Natural killer cell treated with Interleukin-12 subunit alpha and Interleukin-12 subunit beta and Interleukin-15 and Interleukin-18, amount 100 ng/mL, for 72 hours (primary cell): ENCODE measurements around the gene PAPLN. TPM values are rescaled to one million over a fixed set of nuclear protein-coding genes. Genes with fewer than 3 reads are reported as not detected.

Experiments used
- ATAC-seq, 2 donors: fragments of 150-1000 bp; cut with Tn5 transposase in 1 of 2; sonication (Bioruptor Pico), chemical (Tn5 transposase) in 1 of 2; 2 replicates each; pipeline ENCODE4 v1.10.0; 2021
- DNase-seq: peaks from one replicate; pipeline ENCODE4 v3.0.0; 2022; ENCODE audit warnings: low spot score
- H3K27ac Mint-ChIP-seq, 2 donors: 1 replicate in 1 of 2; 2 replicates in 1 of 2; pipeline ENCODE4 v1.8.0; 2022; ENCODE audit warnings: mixed read lengths in 2 of 2, mild to moderate bottlenecking in 1 of 2, moderate library complexity in 1 of 2
- H3K27me3 Mint-ChIP-seq, 2 donors: 1 replicate in 1 of 2; 2 replicates in 1 of 2; pipeline ENCODE4 v1.8.0; 2022; ENCODE audit warnings: mixed read lengths in 2 of 2
- H3K36me3 Mint-ChIP-seq: one replicate; pipeline ENCODE4 v1.8.0; 2022; ENCODE audit warnings: mixed read lengths
- H3K4me1 Mint-ChIP-seq, 2 donors: 1 replicate in 1 of 2; 2 replicates in 1 of 2; pipeline ENCODE4 v1.8.0; 2022; ENCODE audit warnings: low read depth in 2 of 2, mixed read lengths in 2 of 2, mild to moderate bottlenecking in 1 of 2
- H3K4me3 Mint-ChIP-seq: one replicate; pipeline ENCODE4 v1.8.0; 2022; ENCODE audit warnings: mixed read lengths
- H3K9me3 Mint-ChIP-seq: 2 replicates; pipeline ENCODE4 v1.8.0; 2022; ENCODE audit warnings: mixed read lengths
- total RNA-seq, 2 donors: library from RNA; stranded (reverse); gene quantifications; one replicate each; pipeline ENCODE4 v1.2.3, GENCODE V29; 2022

Gene PAPLN
- total RNA-seq, 2 donors from 2014 or later: 0.17 to 0.47 TPM

DNA sequence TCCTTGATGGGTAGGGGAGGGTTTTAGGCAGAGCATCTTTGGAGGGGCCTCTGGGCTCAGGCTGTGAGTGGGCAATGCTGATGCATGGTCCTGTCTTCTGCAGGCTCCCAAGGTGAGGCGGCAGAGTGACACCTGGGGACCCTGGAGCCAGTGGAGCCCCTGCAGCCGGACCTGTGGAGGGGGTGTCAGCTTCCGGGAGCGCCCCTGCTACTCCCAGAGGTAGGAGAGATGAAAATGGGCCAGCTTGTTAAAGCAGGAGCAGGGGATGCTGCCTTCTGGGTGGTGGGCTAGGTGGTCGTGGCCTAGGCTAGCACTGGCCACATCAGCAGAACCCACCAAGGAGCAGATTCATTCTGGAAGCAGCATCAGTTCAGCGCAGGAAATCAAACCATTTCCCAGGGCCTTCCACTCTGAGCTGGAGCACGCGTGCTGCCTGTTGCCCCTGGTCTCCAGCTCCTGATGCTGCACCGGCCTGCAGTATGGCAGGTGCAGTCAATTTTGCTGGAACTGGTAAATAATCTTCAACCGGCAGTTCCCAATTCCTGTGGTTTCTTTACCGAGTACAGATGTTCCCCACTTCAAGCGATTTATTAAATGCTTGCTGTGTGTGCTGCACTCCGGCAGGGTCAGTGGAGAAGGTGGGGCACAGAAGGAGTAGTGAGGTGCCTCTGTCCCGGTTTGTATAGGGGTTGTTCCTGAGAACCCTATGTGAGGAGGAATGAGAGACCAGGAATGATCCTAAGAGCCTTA lies 7.4 kb downstream of the PAPLN start:
- DNase-seq (no peak), ATAC-seq (no peak)
- peaks cover 20 to 29% of the 10 kb centered on the region in 2 donors for H3K27me3 Mint-ChIP-seq
- peaks cover 9 to 35% of the 10 kb centered on the region in 2 donors for H3K4me1 Mint-ChIP-seq
- no peaks in the 10 kb centered on the region for H3K9me3 Mint-ChIP-seq
- H3K4me3 Mint-ChIP-seq: peak overlapping the region; percentile 69
- no peaks in the 10 kb centered on the region for H3K36me3 Mint-ChIP-seq
- H3K27ac Mint-ChIP-seq: no peak overlapping the region

DNA sequence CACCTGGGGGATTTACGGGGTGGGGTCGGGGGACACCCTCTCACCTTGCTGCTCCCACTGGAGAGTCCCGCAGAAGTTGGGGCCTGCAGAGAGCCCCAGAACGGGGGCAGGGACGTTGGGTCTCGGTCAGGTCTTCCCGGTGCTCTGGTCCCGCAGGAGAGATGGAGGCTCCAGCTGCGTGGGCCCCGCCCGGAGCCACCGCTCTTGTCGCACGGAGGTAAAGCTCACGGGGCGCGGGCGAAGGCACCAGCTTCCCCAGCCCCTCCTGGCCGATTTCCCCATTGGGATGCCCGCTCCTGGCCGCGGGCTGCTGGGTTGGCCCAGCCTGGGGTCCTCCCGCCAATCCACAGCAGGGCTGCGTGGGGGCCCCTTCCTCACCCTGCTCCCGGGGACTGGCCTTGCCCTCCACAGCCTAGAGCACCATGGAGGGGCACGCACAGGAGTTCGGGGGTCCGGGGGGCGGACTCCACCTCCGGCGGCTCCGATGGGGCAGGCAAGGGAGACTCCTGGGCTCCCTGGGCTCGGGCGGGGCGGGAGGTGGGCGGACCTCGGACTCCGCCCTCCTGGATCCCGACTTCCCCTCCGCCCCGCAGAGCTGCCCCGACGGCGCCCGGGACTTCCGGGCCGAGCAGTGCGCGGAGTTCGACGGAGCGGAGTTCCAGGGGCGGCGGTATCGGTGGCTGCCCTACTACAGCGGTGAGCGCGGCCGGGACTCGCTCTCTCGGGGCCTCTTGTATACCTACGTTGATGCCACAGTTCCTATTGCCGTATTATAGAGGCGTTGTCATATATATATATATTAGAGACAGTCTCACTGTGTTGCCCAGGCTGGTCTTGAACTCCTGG lies 8.4 kb downstream of the PAPLN start:
- no peaks in the 10 kb centered on the region for H3K36me3 Mint-ChIP-seq
- H3K27ac Mint-ChIP-seq: no peak overlapping the region
- DNase-seq: peak; percentile 76
- H3K4me3 Mint-ChIP-seq: peak overlapping the region; percentile 85
- H3K9me3 Mint-ChIP-seq: no peaks in the 10 kb centered on the region
- H3K27me3 Mint-ChIP-seq: peaks cover 18 to 29% of the 10 kb centered on the region in 2 donors
- ATAC-seq: peak; percentile 82 to 88
- peaks cover 9 to 35% of the 10 kb centered on the region in 2 donors for H3K4me1 Mint-ChIP-seq

DNA sequence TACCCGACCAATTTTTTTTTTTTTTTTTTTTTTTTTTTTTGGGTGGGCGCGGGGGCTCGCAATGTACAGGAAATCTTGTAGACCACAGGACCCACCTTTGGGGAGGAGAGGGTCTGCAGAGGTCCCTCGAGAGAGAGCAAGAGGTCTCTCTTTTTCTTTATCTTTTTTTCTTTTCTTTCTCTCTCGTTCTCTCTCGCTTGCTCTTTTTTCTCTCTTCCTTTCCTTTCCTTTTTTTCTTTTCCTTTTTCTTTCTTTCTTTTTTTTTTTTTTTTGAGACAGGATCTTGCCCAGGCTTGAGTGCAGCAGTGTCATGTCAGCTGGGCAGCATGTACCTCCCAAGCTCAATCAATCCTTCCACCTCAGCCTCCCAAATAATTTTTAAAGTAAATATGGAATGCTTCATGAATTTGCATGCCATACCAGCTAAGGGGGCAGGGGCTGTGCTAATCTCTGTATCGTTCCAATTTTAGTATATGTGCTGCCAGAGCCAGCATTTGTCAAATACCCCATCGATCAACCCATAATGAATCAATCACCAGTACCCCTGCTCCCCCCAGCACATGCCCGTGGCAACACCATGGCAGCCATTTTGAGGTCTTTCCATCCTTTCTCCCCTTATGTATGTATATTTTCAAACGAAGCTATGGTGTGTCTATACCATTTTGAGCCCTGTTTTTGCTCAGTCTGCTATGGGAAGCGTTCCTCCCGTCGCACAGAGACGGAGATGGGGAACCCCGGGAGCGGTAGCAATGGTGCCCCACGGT lies 9.3 kb downstream of the PAPLN start:
- Mint-ChIP-seq H3K27me3 (peaks cover 16 to 26% of the 10 kb centered on the region in 2 donors), H3K4me3 (peak overlapping the region; percentile 85), H3K36me3 (no peaks in the 10 kb centered on the region), H3K9me3 (no peaks in the 10 kb centered on the region), H3K4me1 (peaks cover 9 to 35% of the 10 kb centered on the region in 2 donors), H3K27ac (peak overlapping the region in 1 of 2 donors; percentile 51)
- ATAC-seq: no peak
- no peak for DNase-seq

DNA sequence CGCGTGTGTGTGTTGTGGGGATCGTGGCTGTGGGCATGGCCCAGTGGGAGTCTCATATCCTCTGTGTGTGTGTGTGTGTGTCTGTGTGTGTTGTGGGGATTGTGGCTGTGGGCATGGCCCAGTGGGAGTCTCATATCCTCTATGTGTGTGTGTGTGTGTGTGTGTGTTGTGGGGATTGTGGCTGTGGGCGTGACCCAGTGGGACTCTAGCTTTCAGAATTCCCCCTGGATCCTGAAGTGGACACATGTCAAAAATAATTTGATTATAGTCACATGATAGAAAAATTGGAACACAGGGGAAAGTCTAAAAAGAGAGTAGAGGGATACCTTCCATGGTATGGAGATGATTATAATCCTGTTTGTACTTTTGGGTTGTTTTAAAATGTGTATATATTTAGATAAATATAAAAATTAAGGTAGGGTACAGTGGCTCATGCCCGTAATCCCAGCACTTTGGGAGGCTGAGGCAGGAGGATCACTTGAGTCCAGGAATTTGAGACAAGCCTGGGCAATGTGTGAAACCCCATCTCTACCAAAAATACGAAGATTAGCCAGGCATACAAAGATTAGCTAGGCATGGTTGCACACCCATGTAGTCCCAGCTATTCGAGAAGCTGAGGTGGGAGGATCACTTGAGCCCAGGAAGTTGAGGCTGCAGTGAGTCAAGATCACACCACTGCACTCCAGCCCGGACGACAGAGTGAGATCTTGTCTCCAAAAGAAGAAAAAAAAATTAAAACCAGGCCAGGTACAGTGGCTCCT lies 11.0 kb downstream of the PAPLN start:
- no peak for DNase-seq
- no peak overlapping the region for H3K27ac Mint-ChIP-seq

DNA sequence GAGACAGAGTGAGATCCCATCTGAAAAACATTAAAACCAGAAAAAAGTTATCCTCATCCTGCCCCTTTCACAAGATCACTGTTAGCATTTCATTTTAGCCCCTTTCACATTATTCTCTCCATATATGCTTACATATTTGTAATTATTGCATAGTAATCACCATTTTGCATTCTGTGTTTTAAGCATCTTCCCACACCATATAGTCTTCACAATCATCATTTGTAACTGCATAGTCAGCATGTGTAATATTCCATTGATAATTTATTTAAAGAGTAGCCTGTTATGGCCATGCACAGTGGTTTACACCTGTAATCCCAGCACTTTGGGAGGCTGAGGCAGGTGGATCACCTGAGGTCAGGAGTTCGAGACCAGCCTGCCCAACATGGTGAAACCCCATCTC lies 11.8 kb downstream of the PAPLN start:
- ATAC-seq: no peak
- H3K9me3 Mint-ChIP-seq: no peaks in the 10 kb centered on the region
- peaks cover 9 to 22% of the 10 kb centered on the region in 2 donors for H3K4me1 Mint-ChIP-seq
- H3K4me3 Mint-ChIP-seq: no peak overlapping the region
- no peak overlapping the region for H3K27ac Mint-ChIP-seq
- no peaks in the 10 kb centered on the region for H3K36me3 Mint-ChIP-seq
- H3K27me3 Mint-ChIP-seq: peaks cover 6 to 7% of the 10 kb centered on the region in 2 donors
- no peak for DNase-seq

More for the DNA sequence above, 11.0 kb downstream of the PAPLN start:
- H3K36me3 Mint-ChIP-seq: no peaks in the 10 kb centered on the region
- ATAC-seq: no peak
- H3K4me3 Mint-ChIP-seq: no peak overlapping the region
- peaks cover 9 to 26% of the 10 kb centered on the region in 2 donors for H3K4me1 Mint-ChIP-seq
- H3K9me3 Mint-ChIP-seq: no peaks in the 10 kb centered on the region
- peaks cover 7 to 14% of the 10 kb centered on the region in 2 donors for H3K27me3 Mint-ChIP-seq

DNA sequence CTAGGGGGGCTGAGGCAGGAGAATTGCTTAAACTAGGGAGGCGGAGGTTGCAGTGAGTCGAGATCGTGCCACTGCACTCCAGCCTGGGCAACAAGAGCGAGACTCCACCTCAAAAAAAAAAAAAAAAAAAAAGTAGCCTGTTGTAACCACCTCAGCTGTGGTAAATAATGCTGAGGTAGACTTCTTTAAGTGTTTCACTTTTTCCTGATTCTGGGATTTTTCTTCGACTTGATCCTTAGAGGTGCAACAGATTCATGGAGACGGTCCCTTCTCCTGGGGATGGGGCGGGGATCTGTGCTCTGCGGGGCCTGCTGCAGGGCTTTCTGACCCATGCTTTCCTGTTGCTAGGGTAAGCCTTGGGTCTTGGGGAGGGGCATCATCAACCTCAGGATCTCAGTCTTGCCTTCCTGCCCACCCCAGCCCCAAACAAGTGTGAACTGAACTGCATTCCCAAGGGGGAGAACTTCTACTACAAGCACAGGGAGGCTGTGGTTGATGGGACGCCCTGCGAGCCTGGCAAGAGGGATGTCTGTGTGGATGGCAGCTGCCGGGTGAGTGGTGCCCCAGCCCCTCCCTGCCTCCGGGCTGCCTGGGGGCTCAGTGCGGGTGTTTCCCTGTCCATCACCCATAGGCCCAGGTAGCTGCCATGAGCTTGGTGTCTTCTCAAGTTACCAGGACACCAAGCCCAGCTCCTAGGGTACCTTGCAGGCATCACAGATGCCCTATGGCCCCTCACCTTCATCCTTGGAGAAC lies 12.4 kb downstream of the PAPLN start:
- ATAC-seq (no peak), DNase-seq (no peak)
- no peaks in the 10 kb centered on the region for H3K9me3 Mint-ChIP-seq
- H3K27ac Mint-ChIP-seq: no peak overlapping the region
- peaks cover 6 to 7% of the 10 kb centered on the region in 2 donors for H3K27me3 Mint-ChIP-seq
- H3K36me3 Mint-ChIP-seq: no peaks in the 10 kb centered on the region
- H3K4me3 Mint-ChIP-seq: no peak overlapping the region
- H3K4me1 Mint-ChIP-seq: peaks cover 9 to 22% of the 10 kb centered on the region in 2 donors

DNA sequence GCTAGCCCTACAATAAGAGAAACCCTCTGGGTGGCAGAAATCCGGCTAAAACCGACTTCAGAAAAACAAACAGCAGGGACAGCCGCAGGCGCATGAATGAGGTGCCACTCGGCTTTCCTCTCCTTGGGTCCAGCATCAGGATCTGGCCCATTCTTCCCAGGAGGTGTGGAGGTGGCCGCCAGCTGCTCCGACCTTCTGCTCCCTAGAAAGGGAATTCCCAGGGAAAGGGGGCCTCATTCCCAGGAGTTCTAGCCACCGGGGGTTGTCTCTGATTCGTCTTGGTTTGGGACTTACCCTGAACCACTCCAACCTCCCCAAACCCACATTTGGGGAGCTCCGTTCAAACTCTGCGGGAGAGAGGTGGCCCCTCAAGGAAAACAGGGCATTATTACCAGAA lies 13.0 kb downstream of the PAPLN start:
- ATAC-seq: no peak
- peaks cover 6 to 22% of the 10 kb centered on the region in 2 donors for H3K4me1 Mint-ChIP-seq
- H3K36me3 Mint-ChIP-seq: no peaks in the 10 kb centered on the region
- no peak overlapping the region for H3K4me3 Mint-ChIP-seq
- DNase-seq: no peak
- no peaks in the 10 kb centered on the region for H3K9me3 Mint-ChIP-seq
- peaks cover 3 to 7% of the 10 kb centered on the region in 2 donors for H3K27me3 Mint-ChIP-seq
- no peak overlapping the region for H3K27ac Mint-ChIP-seq

DNA sequence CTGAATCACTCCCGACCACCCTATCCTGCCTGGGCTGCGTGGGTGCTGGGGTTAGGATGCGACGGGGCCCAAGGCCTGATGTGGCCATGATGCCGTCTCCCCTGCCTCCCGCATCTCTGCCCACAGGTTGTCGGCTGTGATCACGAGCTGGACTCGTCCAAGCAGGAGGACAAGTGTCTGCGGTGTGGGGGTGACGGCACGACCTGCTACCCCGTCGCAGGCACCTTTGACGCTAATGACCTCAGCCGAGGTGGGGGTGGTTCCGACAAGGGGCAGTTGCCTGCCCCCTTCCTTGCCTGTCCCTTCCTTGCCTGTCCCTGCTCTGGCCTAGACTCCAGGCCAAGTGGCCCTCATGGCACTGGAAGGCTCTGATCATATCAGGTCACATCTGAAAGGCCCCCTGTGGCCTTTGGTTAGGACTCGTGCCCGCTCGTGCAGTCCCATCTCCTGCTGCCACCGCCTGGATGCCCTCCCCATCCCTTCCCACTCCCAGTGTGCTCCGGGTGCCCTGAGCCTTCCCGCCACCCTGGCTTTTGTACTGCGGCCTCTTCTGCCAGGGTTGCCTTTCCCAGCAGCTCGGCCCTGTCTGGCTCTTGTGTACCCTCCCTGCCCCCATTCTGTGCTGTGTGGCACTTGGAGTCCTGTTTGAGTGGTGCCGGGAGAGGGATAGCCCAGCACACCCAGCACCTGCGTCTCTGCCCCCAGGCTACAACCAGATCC lies 13.6 kb downstream of the PAPLN start:
- Mint-ChIP-seq H3K4me3 (no peak overlapping the region), H3K4me1 (peaks cover 6 to 22% of the 10 kb centered on the region in 2 donors), H3K36me3 (no peaks in the 10 kb centered on the region), H3K27me3 (peaks cover 3 to 7% of the 10 kb centered on the region in 2 donors), H3K9me3 (no peaks in the 10 kb centered on the region), H3K27ac (no peak overlapping the region)
- ATAC-seq (no peak), DNase-seq (no peak)

DNA sequence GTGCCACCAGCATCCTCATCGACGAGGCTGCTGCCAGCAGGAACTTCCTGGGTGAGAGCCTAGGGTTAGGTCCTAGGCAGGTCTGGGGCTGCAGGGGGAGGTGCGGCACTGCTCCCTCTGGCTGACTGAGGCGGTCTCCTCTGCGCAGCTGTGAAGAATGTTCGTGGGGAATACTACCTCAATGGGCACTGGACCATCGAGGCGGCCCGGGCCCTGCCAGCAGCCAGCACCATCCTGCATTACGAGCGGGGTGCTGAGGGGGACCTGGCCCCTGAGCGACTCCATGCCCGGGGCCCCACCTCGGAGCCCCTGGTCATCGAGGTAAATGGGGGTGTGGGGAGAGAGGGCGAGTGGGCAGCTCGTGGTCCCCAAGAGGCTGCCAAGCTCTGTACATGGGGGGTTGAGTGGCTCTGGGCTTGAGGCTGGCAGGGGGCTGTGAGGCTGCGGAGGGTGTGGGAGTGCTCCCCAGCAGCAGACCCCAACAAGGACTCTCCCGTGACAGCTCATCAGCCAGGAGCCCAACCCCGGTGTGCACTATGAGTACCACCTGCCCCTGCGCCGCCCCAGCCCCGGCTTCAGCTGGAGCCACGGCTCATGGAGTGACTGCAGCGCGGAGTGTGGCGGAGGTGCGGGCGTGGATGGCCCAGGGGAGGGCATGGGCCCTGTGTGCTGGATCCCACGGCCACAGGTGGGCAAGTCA lies 14.4 kb downstream of the PAPLN start:
- Mint-ChIP-seq H3K27ac (no peak overlapping the region), H3K27me3 (peaks cover 2 to 3% of the 10 kb centered on the region in 2 donors), H3K36me3 (no peaks in the 10 kb centered on the region), H3K4me1 (peaks cover 6 to 16% of the 10 kb centered on the region in 2 donors), H3K4me3 (no peak overlapping the region), H3K9me3 (no peaks in the 10 kb centered on the region)
- ATAC-seq (no peak), DNase-seq (no peak)

DNA sequence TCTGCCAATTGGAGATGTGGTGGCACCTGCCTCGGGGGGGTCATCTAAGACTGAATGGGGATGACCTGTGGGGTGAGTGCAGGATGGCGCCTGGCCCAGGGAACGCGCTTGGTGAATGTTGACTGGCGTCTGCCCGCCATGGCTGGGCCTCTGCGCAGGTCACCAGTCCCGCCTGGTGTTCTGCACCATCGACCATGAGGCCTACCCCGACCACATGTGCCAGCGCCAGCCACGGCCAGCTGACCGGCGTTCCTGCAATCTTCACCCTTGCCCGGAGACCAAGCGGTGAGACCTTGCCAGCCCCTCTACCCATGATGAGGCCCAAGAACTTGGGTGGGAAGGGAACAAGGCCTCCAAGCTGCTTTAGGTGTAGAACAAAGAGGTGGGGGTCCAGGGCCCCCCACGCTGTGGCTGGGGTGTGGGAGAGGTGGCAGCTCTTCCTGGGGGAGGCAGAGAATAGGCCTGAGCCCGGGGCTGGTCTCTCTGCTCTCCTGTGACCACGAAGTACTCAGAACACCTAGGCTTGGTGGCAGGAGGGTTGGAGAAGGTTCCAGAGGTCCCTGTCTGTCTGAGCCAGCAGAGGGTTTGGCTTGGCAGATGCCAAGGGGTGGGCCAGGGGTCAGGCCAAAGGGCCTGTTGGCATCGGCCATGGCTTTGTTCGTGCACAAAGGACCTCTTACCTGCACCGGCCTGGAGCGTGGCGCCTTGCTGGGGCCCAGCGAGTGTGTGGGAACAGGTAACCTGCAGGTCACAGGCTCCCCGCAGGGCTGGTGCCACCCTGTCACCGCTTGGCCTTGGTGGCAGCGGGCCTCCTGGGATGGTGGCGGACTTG lies 15.4 kb downstream of the PAPLN start:
- ATAC-seq (peak in 1 of 2 donors; percentile 17), DNase-seq (no peak)
- Mint-ChIP-seq H3K4me1 (peaks cover 0 to 6% of the 10 kb centered on the region in 2 donors), H3K36me3 (no peaks in the 10 kb centered on the region), H3K27ac (no peak overlapping the region), H3K9me3 (no peaks in the 10 kb centered on the region), H3K4me3 (no peak overlapping the region), H3K27me3 (no peaks in the 10 kb centered on the region)

DNA sequence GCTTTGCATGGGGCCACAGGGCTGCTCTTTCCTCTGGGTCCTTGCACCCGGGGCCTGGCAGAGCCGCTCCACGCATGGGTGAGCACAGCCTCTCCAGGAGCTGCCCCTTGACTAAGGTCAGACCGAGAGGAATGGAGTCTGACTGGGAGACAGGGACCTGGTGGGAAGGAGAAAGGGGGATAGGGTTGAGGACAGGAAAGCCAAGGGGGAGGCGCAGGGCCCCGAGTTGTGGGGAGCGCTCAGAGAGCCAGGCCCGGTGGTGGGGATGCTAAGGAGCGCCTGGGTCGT lies 16.0 kb downstream of the PAPLN start:
- Mint-ChIP-seq H3K9me3 (no peaks in the 10 kb centered on the region), H3K4me3 (no peak overlapping the region), H3K4me1 (peaks cover 0 to 5% of the 10 kb centered on the region in 2 donors), H3K27me3 (no peaks in the 10 kb centered on the region), H3K36me3 (no peaks in the 10 kb centered on the region), H3K27ac (no peak overlapping the region)
- ATAC-seq: no peak
- no peak for DNase-seq
